B cell (primary cell): Measurements from ENCODE around the gene OTULIN. TPM values are rescaled to one million over a fixed set of nuclear protein-coding genes. Genes with fewer than 3 reads are reported as not detected.

Experiments used
- ATAC-seq: fragments of 200-7000 bp; cut with Tn5 transposase; one replicate; pipeline ENCODE4 v1.10.0; 2021; ENCODE audit warnings: low read depth, mild to moderate bottlenecking, moderate number of reproducible peaks, moderate library complexity
- CTCF ChIA-PET: fragments of 350-600 bp; sonication (Branson Sonifier 250); formaldehyde crosslinking; loops from one replicate; lab custom pipeline; 2021; ENCODE audit warnings: antibody characterized with exemption, inconsistent platforms; lab: Charles Lee
- POLR2A ChIA-PET: fragments of 350-600 bp; sonication (Branson Sonifier 250); formaldehyde crosslinking; loops from one replicate; lab custom pipeline; 2021; ENCODE audit warnings: antibody characterized with exemption; lab: Charles Lee
- DNase-seq: peaks from one replicate; pipeline ENCODE4 v3.0.0; 2013
- H2AFZ ChIP-seq: 2 replicates; pipeline ENCODE4 v1.6.1; 2012; ENCODE audit warnings: mild to moderate bottlenecking, low read depth, low read length; ENCODE audit not compliant: insufficient read depth, poor library complexity, severe bottlenecking
- H3K27ac ChIP-seq, 2 donors: 1 replicate in 1 of 2; 2 replicates in 1 of 2; pipeline ENCODE4 v1.5.1; 2012 to 2013; ENCODE audit warnings: low read length in 2 of 2, mild to moderate bottlenecking in 2 of 2, moderate library complexity in 1 of 2
- H3K27me3 ChIP-seq, 4 experiments: fragments of 200-600 bp in 1 of 4; sonication (generic) in 1 of 4; replicated peaks in 1 of 4; 1 replicate in 2 of 4; 2 replicates in 2 of 4; pipeline versions ENCODE4 v1.6.1 to v1.7.0; 2013 to 2016; ENCODE audit warnings: low read length in 3 of 4, mild to moderate bottlenecking in 2 of 4, mixed read lengths in 1 of 4, moderate library complexity in 1 of 4; ENCODE audit not compliant: insufficient read depth in 4 of 4, control insufficient read depth in 3 of 4; ENCODE audit errors: control extremely low read depth in 1 of 4
- H3K36me3 ChIP-seq, 2 experiments: replicated peaks in 1 of 2; 1 replicate in 1 of 2; 2 replicates in 1 of 2; pipeline versions ENCODE4 v1.6.1 to v1.7.1; 2013; ENCODE audit warnings: low read length in 1 of 2; ENCODE audit not compliant: insufficient read depth in 2 of 2, control insufficient read depth in 1 of 2; ENCODE audit errors: control extremely low read depth in 1 of 2, extremely low read depth in 1 of 2
- H3K4me1 ChIP-seq, 2 donors: fragments of 200-600 bp in 1 of 2; sonication (generic) in 1 of 2; 1 replicate in 1 of 2; 2 replicates in 1 of 2; pipeline versions ENCODE4 v1.5.1 to v1.6.1; 2013 to 2017; ENCODE audit warnings: low read length in 2 of 2; ENCODE audit not compliant: control insufficient read depth in 2 of 2, insufficient read depth in 2 of 2
- H3K4me2 ChIP-seq: replicated peaks from 2 replicates; pipeline ENCODE3; 2012; ENCODE audit warnings: mild to moderate bottlenecking, low read depth, low read length; ENCODE audit not compliant: poor library complexity, severe bottlenecking
- H3K4me3 ChIP-seq, 5 experiments: fragments of 200-600 bp in 1 of 5; sonication (generic) in 1 of 5; 1 replicate in 3 of 5; 2 replicates in 2 of 5; pipeline versions ENCODE4 v1.5.1 to v1.7.0; 2011 to 2016; ENCODE audit warnings: low read length in 4 of 5, mild to moderate bottlenecking in 4 of 5, low read depth in 2 of 5, control low read depth in 1 of 5, moderate library complexity in 1 of 5; ENCODE audit not compliant: insufficient read depth in 1 of 5; ENCODE audit errors: control extremely low read depth in 1 of 5, extremely low read depth in 1 of 5
- H3K79me2 ChIP-seq: fragments of 200-600 bp; sonication (generic); one replicate; pipeline ENCODE4 v1.6.0; 2016; ENCODE audit warnings: low read length; ENCODE audit not compliant: control insufficient read depth, insufficient read depth
- H3K9ac ChIP-seq: fragments of 200-600 bp; sonication (generic); 2 replicates; pipeline ENCODE4 v1.6.1; 2017; ENCODE audit warnings: mild to moderate bottlenecking, low read length, moderate library complexity
- H3K9me3 ChIP-seq, 3 donors: one replicate each; pipeline versions ENCODE4 v1.6.1 to v1.7.1; 2013; ENCODE audit warnings: low read length in 2 of 3; ENCODE audit not compliant: control insufficient read depth in 2 of 3, insufficient read depth in 1 of 3; ENCODE audit errors: control extremely low read depth in 1 of 3
- H4K20me1 ChIP-seq: 2 replicates; pipeline ENCODE4 v1.6.0; 2012; ENCODE audit warnings: mild to moderate bottlenecking, low read length; ENCODE audit not compliant: insufficient read depth, control insufficient read depth, poor library complexity, severe bottlenecking
- H3K27ac Mint-ChIP-seq: one replicate; pipeline ENCODE4 v1.8.0; 2021; ENCODE audit warnings: mixed read lengths
- H3K27me3 Mint-ChIP-seq: one replicate; pipeline ENCODE4 v1.8.0; 2021; ENCODE audit warnings: mixed read lengths
- H3K4me1 Mint-ChIP-seq: one replicate; pipeline ENCODE4 v1.8.0; 2021; ENCODE audit warnings: mixed read lengths
- H3K4me3 Mint-ChIP-seq: one replicate; pipeline ENCODE4 v1.8.0; 2021; ENCODE audit warnings: mixed read lengths
- H3K9me3 Mint-ChIP-seq: one replicate; pipeline ENCODE4 v1.8.0; 2022; ENCODE audit warnings: mixed read lengths; ENCODE audit not compliant: insufficient read depth
- EZH2 ChIP-seq: IDR thresholded peaks from 2 replicates; pipeline ENCODE4 v1.6.1; 2012; ENCODE audit warnings: borderline replicate concordance, low read depth, mild to moderate bottlenecking, moderate library complexity, low read length; ENCODE audit not compliant: insufficient read depth, poor library complexity, severe bottlenecking
- WGBS: methylation state at CpG from one replicate; pipeline ENCODE4 v1.1.5; 2013; ENCODE audit warnings: missing lambda C conversion rate; ENCODE audit not compliant: insufficient coverage; 5-methylcytosine and 5-hydroxymethylcytosine counted together
- intact Hi-C: fragments of 100-400 bp; cut with micrococcal nuclease; formaldehyde crosslinking; loops from one replicate; pipeline ENCODE4 v1.10.0; 2022
- polyA plus RNA-seq: library from polyadenylated mRNA; depleted of rRNA; stranded (reverse); fragments of >200 nt; gene quantifications from 2 replicates; pipeline ENCODE4 v1.2.3, GENCODE V29; 2012
- total RNA-seq, 2 donors: library from RNA; stranded (reverse); fragments of 120-200 nt in 1 of 2; gene quantifications; 1 replicate in 1 of 2; 2 replicates in 1 of 2; pipeline versions ENCODE4 v1.2.3 to v1.2.4, GENCODE V29; 2013 to 2022
- TF ChIP-seq, protein P1 (sequence below): fragments of 200-600 bp; IDR thresholded peaks from one replicate; pipeline ENCODE4 v1.8.0; 2022; ENCODE audit warnings: antibody characterized with exemption, mild to moderate bottlenecking

Gene OTULIN
- total and polyA plus RNA-seq, 2 donors (not counting 1 experiment from before 2014, with no cell fraction given): 8.4 to 64.4 TPM

DNA sequence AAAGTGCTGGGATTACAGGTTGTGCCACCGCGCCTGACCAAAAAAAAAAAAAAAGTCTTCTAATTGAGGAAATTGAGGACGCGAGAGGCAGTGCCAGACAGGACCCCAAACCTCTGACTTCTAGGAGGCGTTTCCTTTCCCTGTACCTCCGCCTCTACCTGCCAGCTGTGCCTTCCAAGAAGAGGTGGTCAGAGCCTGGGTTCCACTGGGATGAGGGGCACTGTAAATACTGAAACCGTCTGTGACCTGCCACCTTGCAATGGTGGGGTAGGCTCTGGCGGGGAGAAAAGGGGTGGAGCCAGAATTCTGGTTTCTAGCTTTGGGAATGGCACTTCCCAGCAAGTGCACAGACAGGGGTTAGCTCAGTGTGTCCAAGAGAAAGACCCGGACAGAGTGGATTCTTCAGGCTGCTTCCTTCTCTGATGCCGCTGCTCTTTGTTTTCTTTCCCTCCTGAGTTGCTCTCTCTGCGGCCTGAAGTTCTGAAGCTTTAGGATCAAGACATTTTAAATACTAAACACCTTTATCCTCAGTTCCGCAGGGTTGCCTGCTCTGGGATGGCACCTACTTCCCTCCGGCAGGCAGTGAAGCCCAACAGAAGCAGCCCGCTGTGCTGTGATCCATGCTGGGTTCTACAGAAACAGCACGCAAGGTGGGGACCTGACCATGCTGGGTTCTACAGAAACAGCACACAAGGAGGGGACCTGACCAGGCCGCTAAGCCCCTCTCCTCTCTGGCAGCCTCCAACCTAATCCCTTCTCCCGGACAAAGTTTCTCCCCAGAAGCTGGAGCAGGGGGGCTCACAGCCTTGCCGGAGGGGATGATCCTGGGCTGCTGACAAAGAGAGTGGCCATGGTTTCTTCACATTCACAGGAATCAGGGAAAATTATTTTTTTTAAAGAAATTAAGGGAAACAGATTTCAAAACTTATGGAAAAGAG is 65.2 kb downstream of the OTULIN start:
- Mint-ChIP-seq H3K27ac (no peak overlapping the region), H3K4me1 (peaks cover 10% of the 10 kb centered on the region), H3K4me3 (no peak overlapping the region), H3K27me3 (no peaks in the 10 kb centered on the region), H3K9me3 (no peaks in the 10 kb centered on the region)
- no peaks in the 10 kb centered on the region for H3K9me3 ChIP-seq
- H3K4me3 ChIP-seq: no peak overlapping the region
- no peaks in the 10 kb centered on the region for H3K4me1 ChIP-seq
- no peaks in the 10 kb centered on the region for H3K27me3 ChIP-seq
- TF ChIP-seq EZH2: no peak
- TF ChIP-seq, protein P1, sequence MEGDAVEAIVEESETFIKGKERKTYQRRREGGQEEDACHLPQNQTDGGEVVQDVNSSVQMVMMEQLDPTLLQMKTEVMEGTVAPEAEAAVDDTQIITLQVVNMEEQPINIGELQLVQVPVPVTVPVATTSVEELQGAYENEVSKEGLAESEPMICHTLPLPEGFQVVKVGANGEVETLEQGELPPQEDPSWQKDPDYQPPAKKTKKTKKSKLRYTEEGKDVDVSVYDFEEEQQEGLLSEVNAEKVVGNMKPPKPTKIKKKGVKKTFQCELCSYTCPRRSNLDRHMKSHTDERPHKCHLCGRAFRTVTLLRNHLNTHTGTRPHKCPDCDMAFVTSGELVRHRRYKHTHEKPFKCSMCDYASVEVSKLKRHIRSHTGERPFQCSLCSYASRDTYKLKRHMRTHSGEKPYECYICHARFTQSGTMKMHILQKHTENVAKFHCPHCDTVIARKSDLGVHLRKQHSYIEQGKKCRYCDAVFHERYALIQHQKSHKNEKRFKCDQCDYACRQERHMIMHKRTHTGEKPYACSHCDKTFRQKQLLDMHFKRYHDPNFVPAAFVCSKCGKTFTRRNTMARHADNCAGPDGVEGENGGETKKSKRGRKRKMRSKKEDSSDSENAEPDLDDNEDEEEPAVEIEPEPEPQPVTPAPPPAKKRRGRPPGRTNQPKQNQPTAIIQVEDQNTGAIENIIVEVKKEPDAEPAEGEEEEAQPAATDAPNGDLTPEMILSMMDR: no peak
- POLR2A ChIA-PET: no interaction called here
- CTCF ChIA-PET: interaction anchor here (0.8 to 15.0 kb wide), 6 partner anchors 143 to 280 kb away, joined by 3 to 201 read pairs (median 3); no protein-coding TSS in a partner anchor
- DNase-seq: no peak
- no peak overlapping the region for H3K4me2 ChIP-seq
- H4K20me1 ChIP-seq: no peaks in the 10 kb centered on the region
- no peak for ATAC-seq
- no peak overlapping the region for H3K27ac ChIP-seq
- no peak overlapping the region for H2AFZ ChIP-seq
- WGBS: 97% methylated on average over 16 of the region's 18 CpGs
- intact Hi-C loops: loop anchor here (5.0 kb wide), 1 partner anchor 42 kb away; no protein-coding TSS in a partner anchor
- H3K36me3 ChIP-seq: peaks cover 0 to 6% of the 10 kb centered on the region in 2 experiments
- H3K79me2 ChIP-seq: no peaks in the 10 kb centered on the region
- H3K9ac ChIP-seq: no peak overlapping the region

- CTCF ChIA-PET: interaction anchor here (3.6 to 15.0 kb wide), 2 partner anchors 13 to 273 kb away, joined by 12 to 201 read pairs; no protein-coding TSS in a partner anchor
Measured at GRCh38 chr5:14730466-14730865, 65.9 kb downstream of the OTULIN start.

More at GRCh38 chr5:14730466-14730865, 65.9 kb downstream of the OTULIN start:
- Mint-ChIP-seq H3K27ac (no peak overlapping the region), H3K4me3 (no peak overlapping the region), H3K4me1 (peaks cover 6% of the 10 kb centered on the region), H3K27me3 (no peaks in the 10 kb centered on the region), H3K9me3 (no peaks in the 10 kb centered on the region)
- 97% methylated on average over 9 of the region's 13 CpGs for WGBS
- Histone ChIP-seq H2AFZ (no peak overlapping the region), H3K79me2 (no peaks in the 10 kb centered on the region), H3K9ac (no peak overlapping the region), H3K36me3 (peaks cover 0 to 6% of the 10 kb centered on the region in 2 experiments), H3K27ac (no peak overlapping the region), H3K4me1 (no peaks in the 10 kb centered on the region), H3K9me3 (no peaks in the 10 kb centered on the region), H3K4me3 (no peak overlapping the region), H3K27me3 (no peaks in the 10 kb centered on the region), H3K4me2 (no peak overlapping the region), H4K20me1 (no peaks in the 10 kb centered on the region)
- TF ChIP-seq EZH2: no peak
- ATAC-seq: no peak
- no peak for DNase-seq
- intact Hi-C loops: no loop called here
- POLR2A ChIA-PET: no interaction called here
